H9 (cell line): ENCODE results near the gene CREB5. TPM values are rescaled to one million over a fixed set of nuclear protein-coding genes. Genes with fewer than 3 reads are reported as not detected.

Experiments used
- DNase-seq: peaks from one replicate; pipeline ENCODE4 v3.0.0-alpha.2; 2017
- H2AFZ ChIP-seq: one replicate; pipeline ENCODE4 v1.6.1; 2013; ENCODE audit warnings: mild to moderate bottlenecking, low read length, control low read depth, moderate library complexity
- H2AK5ac ChIP-seq: 2 replicates; pipeline ENCODE4 v1.6.1; 2013; ENCODE audit warnings: low read length, control low read depth, mixed read lengths; ENCODE audit not compliant: insufficient read length
- H2BK120ac ChIP-seq: one replicate; pipeline ENCODE4 v1.6.1; 2013; ENCODE audit warnings: low read depth, mild to moderate bottlenecking, low read length, control low read depth, inconsistent platforms; ENCODE audit not compliant: poor library complexity, severe bottlenecking
- H2BK12ac ChIP-seq: 2 replicates; pipeline ENCODE4 v1.6.1; 2013; ENCODE audit warnings: low read length, control low read depth, mixed read lengths, low read depth; ENCODE audit not compliant: insufficient read length
- H2BK15ac ChIP-seq: 2 replicates; pipeline ENCODE4 v1.6.1; 2013; ENCODE audit warnings: low read depth, low read length, control low read depth
- H2BK20ac ChIP-seq: one replicate; pipeline ENCODE4 v1.6.1; 2013; ENCODE audit warnings: low read depth, mild to moderate bottlenecking, low read length, control low read depth, inconsistent platforms; ENCODE audit not compliant: poor library complexity, severe bottlenecking
- H2BK5ac ChIP-seq: 2 replicates; pipeline ENCODE4 v1.6.1; 2013; ENCODE audit warnings: low read length, control low read depth, mixed read lengths; ENCODE audit not compliant: insufficient read length
- H3K14ac ChIP-seq: 2 replicates; pipeline ENCODE4 v1.6.1; 2013; ENCODE audit warnings: low read length, control low read depth; ENCODE audit not compliant: insufficient read depth
- H3K18ac ChIP-seq: 2 replicates; pipeline ENCODE4 v1.6.1; 2013; ENCODE audit warnings: low read depth, mild to moderate bottlenecking, mixed read lengths, low read length, control low read depth; ENCODE audit not compliant: insufficient read length
- H3K23ac ChIP-seq: 2 replicates; pipeline ENCODE4 v1.6.1; 2013; ENCODE audit warnings: low read length, control low read depth, mixed read lengths, low read depth; ENCODE audit not compliant: insufficient read length
- H3K23me2 ChIP-seq: 2 replicates; pipeline ENCODE4 v1.6.1; 2013; ENCODE audit warnings: low read depth, mild to moderate bottlenecking, mixed read lengths, low read length, control low read depth; ENCODE audit not compliant: insufficient read length, poor library complexity, severe bottlenecking
- H3K27ac ChIP-seq: 2 replicates; pipeline ENCODE4 v1.5.1; 2013; ENCODE audit warnings: low read length, control low read depth, mixed read lengths, low read depth; ENCODE audit not compliant: insufficient read length
- H3K27me3 ChIP-seq: 2 replicates; pipeline ENCODE4 v1.6.1; 2013; ENCODE audit warnings: low read length, control low read depth, inconsistent platforms; ENCODE audit not compliant: insufficient read depth
- H3K4ac ChIP-seq: 2 replicates; pipeline ENCODE4 v1.6.1; 2013; ENCODE audit warnings: low read depth, mild to moderate bottlenecking, control low read depth, inconsistent platforms, low read length, moderate library complexity
- H3K4me1 ChIP-seq: 2 replicates; pipeline ENCODE4 v1.6.1; 2013; ENCODE audit warnings: low read length, control low read depth, inconsistent platforms; ENCODE audit not compliant: insufficient read depth
- H3K4me2 ChIP-seq: 2 replicates; pipeline ENCODE4 v1.6.1; 2013; ENCODE audit warnings: low read length, control low read depth, mixed read lengths; ENCODE audit not compliant: insufficient read length, insufficient read depth
- H3K56ac ChIP-seq: 2 replicates; pipeline ENCODE4 v1.6.1; 2013; ENCODE audit warnings: low read depth, mild to moderate bottlenecking, mixed read lengths, low read length, control low read depth; ENCODE audit not compliant: insufficient read length
- H3K79me1 ChIP-seq: 2 replicates; pipeline ENCODE4 v1.6.1; 2013; ENCODE audit warnings: low read depth, mild to moderate bottlenecking, moderate library complexity, low read length, control low read depth, inconsistent platforms; ENCODE audit not compliant: insufficient read depth, poor library complexity, severe bottlenecking
- H3K79me2 ChIP-seq: 2 replicates; pipeline ENCODE4 v1.6.1; 2013; ENCODE audit warnings: low read length, control low read depth, inconsistent platforms; ENCODE audit not compliant: insufficient read depth
- H3K9ac ChIP-seq: 2 replicates; pipeline ENCODE4 v1.6.1; 2013; ENCODE audit warnings: low read length, control low read depth, mixed read lengths; ENCODE audit not compliant: insufficient read length; ENCODE audit errors: extremely low read depth
- H3K9me3 ChIP-seq: one replicate; pipeline ENCODE4 v1.6.1; 2013; ENCODE audit warnings: low read depth, low read length, inconsistent platforms; ENCODE audit not compliant: control insufficient read depth
- H3T11ph ChIP-seq: one replicate; pipeline ENCODE4 v1.6.1; 2013; ENCODE audit warnings: mild to moderate bottlenecking, low read length, control low read depth, inconsistent platforms
- H4K20me1 ChIP-seq: one replicate; pipeline ENCODE4 v1.6.1; 2013; ENCODE audit not compliant: control insufficient read depth, insufficient read length, insufficient read depth
- H4K5ac ChIP-seq: 2 replicates; pipeline ENCODE4 v1.6.1; 2013; ENCODE audit warnings: low read depth, mild to moderate bottlenecking, mixed read lengths, low read length, control low read depth; ENCODE audit not compliant: insufficient read length
- H4K8ac ChIP-seq: replicated peaks from 2 replicates; pipeline ENCODE4 v1.6.1; 2013; ENCODE audit warnings: low read length, control low read depth, mixed read lengths, low read depth; ENCODE audit not compliant: insufficient read length
- H4K91ac ChIP-seq: 2 replicates; pipeline ENCODE4 v1.6.1; 2013; ENCODE audit warnings: low read depth, mild to moderate bottlenecking, moderate library complexity, mixed read lengths, low read length, control low read depth; ENCODE audit not compliant: insufficient read length
- H3K27ac Mint-ChIP-seq, 3 experiments: 2 replicates in 2 of 3; 3 replicates in 1 of 3; pipeline ENCODE4 v1.8.0; 2020 to 2021; ENCODE audit warnings: mixed read lengths in 3 of 3, mild to moderate bottlenecking in 1 of 3, moderate library complexity in 1 of 3
- H3K27me3 Mint-ChIP-seq: 2 replicates; pipeline ENCODE4 v1.8.0; 2021; ENCODE audit warnings: low read depth, mild to moderate bottlenecking, moderate library complexity, mixed read lengths
- H3K36me3 Mint-ChIP-seq, 3 experiments: 2 replicates in 2 of 3; 3 replicates in 1 of 3; pipeline ENCODE4 v1.8.0; 2020 to 2021; ENCODE audit warnings: low read depth in 3 of 3, mixed read lengths in 3 of 3; ENCODE audit not compliant: insufficient read depth in 1 of 3
- H3K4me1 Mint-ChIP-seq, 2 experiments: 2 replicates each; pipeline ENCODE4 v1.8.0; 2020; ENCODE audit warnings: mixed read lengths in 2 of 2
- H3K4me3 Mint-ChIP-seq, 2 experiments: 2 replicates in 1 of 2; 3 replicates in 1 of 2; pipeline ENCODE4 v1.8.0; 2020 to 2021; ENCODE audit warnings: mild to moderate bottlenecking in 2 of 2, mixed read lengths in 2 of 2, moderate library complexity in 1 of 2
- H3K9me3 Mint-ChIP-seq, 2 experiments: 2 replicates in 1 of 2; 3 replicates in 1 of 2; pipeline ENCODE4 v1.8.0; 2020; ENCODE audit warnings: mild to moderate bottlenecking in 2 of 2, mixed read lengths in 2 of 2, moderate library complexity in 1 of 2
- CTCF ChIP-seq: fragments of 200-600 bp; sonication (generic); conservative IDR thresholded peaks from 3 replicates; pipeline ENCODE4 v1.8.0; 2021; ENCODE audit warnings: antibody characterized with exemption, mild to moderate bottlenecking
- WGBS: extraction: QIAGEN DNeasy Blood & Tissue Kit; methylation state at CpG from one replicate; pipeline ENCODE4 v1.1.7; 2013; ENCODE audit warnings: missing lambda C conversion rate, low lambda C conversion rate, mixed read lengths; ENCODE audit not compliant: insufficient read length; ENCODE audit errors: extremely low coverage; 5-methylcytosine and 5-hydroxymethylcytosine counted together
- total RNA-seq: library from RNA; stranded (reverse); gene quantifications from 2 replicates; pipeline ENCODE4 v1.2.1, GENCODE V29; 2021

CREB5 gene
- total RNA-seq, 1 experiment from 2014 or later, result 4.0 TPM

DNA sequence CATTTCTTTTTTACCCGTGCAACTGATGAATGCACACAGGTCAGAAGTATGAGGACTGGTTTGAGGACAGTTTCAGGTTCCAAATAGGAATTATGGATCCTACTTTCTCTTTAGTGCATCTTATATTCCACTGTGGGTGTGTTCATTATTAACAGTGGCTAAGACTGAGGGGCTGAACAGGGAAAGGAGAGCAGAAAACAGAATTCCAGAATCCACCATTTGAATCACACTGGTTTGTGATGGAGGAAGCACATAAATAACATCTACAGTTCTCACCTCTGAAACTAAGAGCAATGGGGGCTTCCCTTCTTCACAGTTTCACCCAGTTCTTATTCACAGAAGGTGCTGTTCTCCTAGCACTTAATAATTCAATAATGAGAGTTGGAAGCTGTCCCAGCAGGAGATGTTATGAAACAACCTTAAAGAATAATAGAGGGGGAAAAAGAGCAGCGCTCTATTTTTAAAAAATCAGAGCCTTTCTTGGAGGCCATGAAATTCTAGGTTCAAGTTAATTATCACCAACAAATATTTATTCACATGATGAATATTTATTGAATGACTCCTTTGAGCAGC, 205.1 kb downstream of the CREB5 start:
- Histone ChIP-seq H3K4me2 (no peak overlapping the region), H3K23ac (no peak overlapping the region), H4K5ac (no peak overlapping the region), H3K56ac (no peak overlapping the region), H3K79me2 (no peaks in the 10 kb centered on the region), H2AK5ac (no peak overlapping the region), H4K8ac (no peak overlapping the region), H2BK120ac (no peak overlapping the region), H3K79me1 (no peaks in the 10 kb centered on the region), H3K18ac (no peak overlapping the region), H2BK12ac (no peak overlapping the region), H3K4ac (no peak overlapping the region), H3K14ac (no peak overlapping the region), H3T11ph (no peak overlapping the region), H3K27me3 (no peaks in the 10 kb centered on the region), H3K4me1 (no peaks in the 10 kb centered on the region), H2BK20ac (no peak overlapping the region), H2AFZ (no peak overlapping the region), H4K20me1 (no peaks in the 10 kb centered on the region), H2BK5ac (no peak overlapping the region), H2BK15ac (no peak overlapping the region), H4K91ac (no peak overlapping the region), H3K9me3 (no peaks in the 10 kb centered on the region), H3K23me2 (no peaks in the 10 kb centered on the region), H3K27ac (no peak overlapping the region), H3K9ac (no peak overlapping the region)
- Mint-ChIP-seq H3K9me3 (no peaks in the 10 kb centered on the region), H3K27me3 (no peaks in the 10 kb centered on the region), H3K27ac (no peak overlapping the region), H3K36me3 (no peaks in the 10 kb centered on the region), H3K4me1 (no peaks in the 10 kb centered on the region), H3K4me3 (no peak overlapping the region)
- TF ChIP-seq CTCF, result no peak
- no CpG with 5 or more reads among the region's 2 CpGs for WGBS
- no peak for DNase-seq
